ENCODE data around the gene FBXO33.

FBXO33 gene

GRCh38 chr14:39398382-39398781 lies 33.9 kb downstream of the FBXO33 start:
- Histone ChIP-seq H3K27ac (ENCODE audit: low read depth, low read length) (no peak overlapping the region), H3K27me3 (ENCODE audit: low read length) (no peaks in the 10 kb centered on the region)

GRCh38 chr14:39396448-39396847 lies 35.8 kb downstream of the FBXO33 start:
- H2AFZ ChIP-seq (ENCODE audit: low read depth, low read length, severe bottlenecking), result no peak overlapping the region

More at GRCh38 chr14:39398382-39398781, 33.9 kb downstream of the FBXO33 start:
- no peak overlapping the region for H3K9ac ChIP-seq (ENCODE audit: low read length)
- no peaks in the 10 kb centered on the region for H4K20me1 ChIP-seq (ENCODE audit: low read depth, low read length)
- peaks cover 10% of the 10 kb centered on the region; the same call in 1 of the 2 replicates for H3K36me3 ChIP-seq (ENCODE audit: low read length)
- no peaks in the 10 kb centered on the region for H3F3A ChIP-seq (ENCODE audit: insufficient read depth)
- H3K4me2 ChIP-seq (ENCODE audit: low read depth, low read length, poor library complexity, severe bottlenecking), result no peak overlapping the region
- H3K9me2 ChIP-seq (replicated peaks; ENCODE audit: insufficient read depth, low read length), result no peaks in the 10 kb centered on the region
- TF ChIP-seq EZH2phosphoT487 (conservative IDR thresholded peaks at IDR 0.05; ENCODE audit: low read length) (no peak), CTCF (IDR thresholded peaks at IDR 0.05; ENCODE audit: insufficient read depth, low read length, poor library complexity, severe bottlenecking) (no peak)
- no peak overlapping the region for H2AFZ ChIP-seq (ENCODE audit: low read depth, low read length, severe bottlenecking)
- no peak overlapping the region for H3K4me3 ChIP-seq (ENCODE audit: insufficient read depth, low read length, poor library complexity, severe bottlenecking)
- peaks cover 6% of the 10 kb centered on the region; the same call in 1 of the 2 replicates for H3K79me2 ChIP-seq (ENCODE audit: insufficient read depth, low read length)
- no peaks in the 10 kb centered on the region for H3K9me3 ChIP-seq (ENCODE audit: insufficient read depth, low read length)

GRCh38 chr14:39395555-39396254 lies 36.5 kb downstream of the FBXO33 start:
- no peak overlapping the region for H3K4me2 ChIP-seq (ENCODE audit: low read depth, low read length, poor library complexity, severe bottlenecking)
- H2AFZ ChIP-seq (ENCODE audit: low read depth, low read length, severe bottlenecking), result no peak overlapping the region
- no peaks in the 10 kb centered on the region for H3F3A ChIP-seq (ENCODE audit: insufficient read depth)
- H4K20me1 ChIP-seq (ENCODE audit: low read depth, low read length), result no peaks in the 10 kb centered on the region
- H3K9me3 ChIP-seq (ENCODE audit: insufficient read depth, low read length), result no peaks in the 10 kb centered on the region
- no peaks in the 10 kb centered on the region for H3K27me3 ChIP-seq (ENCODE audit: low read length)
- TF ChIP-seq CTCF (IDR thresholded peaks at IDR 0.05; ENCODE audit: insufficient read depth, low read length, poor library complexity, severe bottlenecking), result no peak
- no peak for TF ChIP-seq EZH2phosphoT487 (conservative IDR thresholded peaks at IDR 0.05; ENCODE audit: low read length)
- no peak overlapping the region for H3K4me3 ChIP-seq (ENCODE audit: insufficient read depth, low read length, poor library complexity, severe bottlenecking)
- no peaks in the 10 kb centered on the region for H3K9me2 ChIP-seq (replicated peaks; ENCODE audit: insufficient read depth, low read length)
- H3K36me3 ChIP-seq (ENCODE audit: low read length), result peaks cover 10% of the 10 kb centered on the region; the same call in 1 of the 2 replicates
- no peaks in the 10 kb centered on the region for H3K79me2 ChIP-seq (ENCODE audit: insufficient read depth, low read length)
- no peak overlapping the region for H3K9ac ChIP-seq (ENCODE audit: low read length)
- no peak overlapping the region for H3K27ac ChIP-seq (ENCODE audit: low read depth, low read length)

More at GRCh38 chr14:39396448-39396847, 35.8 kb downstream of the FBXO33 start:
- no peaks in the 10 kb centered on the region for H3K27me3 ChIP-seq (ENCODE audit: low read length)
- no peak overlapping the region for H3K4me3 ChIP-seq (ENCODE audit: insufficient read depth, low read length, poor library complexity, severe bottlenecking)
- no peaks in the 10 kb centered on the region for H3K9me2 ChIP-seq (replicated peaks; ENCODE audit: insufficient read depth, low read length)
- no peak for TF ChIP-seq EZH2phosphoT487 (conservative IDR thresholded peaks at IDR 0.05; ENCODE audit: low read length)
- H3K79me2 ChIP-seq (ENCODE audit: insufficient read depth, low read length), result no peaks in the 10 kb centered on the region
- no peaks in the 10 kb centered on the region for H3K9me3 ChIP-seq (ENCODE audit: insufficient read depth, low read length)
- H3K9ac ChIP-seq (ENCODE audit: low read length), result no peak overlapping the region
- no peak overlapping the region for H3K27ac ChIP-seq (ENCODE audit: low read depth, low read length)
- H3K36me3 ChIP-seq (ENCODE audit: low read length), result peaks cover 10% of the 10 kb centered on the region; the same call in 1 of the 2 replicates
- H3F3A ChIP-seq (ENCODE audit: insufficient read depth), result no peaks in the 10 kb centered on the region
- no peak overlapping the region for H3K4me2 ChIP-seq (ENCODE audit: low read depth, low read length, poor library complexity, severe bottlenecking)
- no peaks in the 10 kb centered on the region for H4K20me1 ChIP-seq (ENCODE audit: low read depth, low read length)

- Histone ChIP-seq H2AFZ (ENCODE audit: low read depth, low read length, severe bottlenecking) (no peak overlapping the region), H3K9me3 (ENCODE audit: insufficient read depth, low read length) (no peaks in the 10 kb centered on the region), H3K27me3 (ENCODE audit: low read length) (no peaks in the 10 kb centered on the region), H3K79me2 (ENCODE audit: insufficient read depth, low read length) (no peaks in the 10 kb centered on the region), H3K4me2 (ENCODE audit: low read depth, low read length, poor library complexity, severe bottlenecking) (no peak overlapping the region), H3K36me3 (ENCODE audit: low read length) (0 out of 2 replicates have a peak, but pooled peaks cover 4% of the 10 kb centered on the region), H3F3A (ENCODE audit: insufficient read depth) (no peaks in the 10 kb centered on the region), H3K4me3 (ENCODE audit: insufficient read depth, low read length, poor library complexity, severe bottlenecking) (no peak overlapping the region), H3K9ac (ENCODE audit: low read length) (no peak overlapping the region), H4K20me1 (ENCODE audit: low read depth, low read length) (no peaks in the 10 kb centered on the region), H3K9me2 (replicated peaks; ENCODE audit: insufficient read depth, low read length) (no peaks in the 10 kb centered on the region), H3K27ac (ENCODE audit: low read depth, low read length) (no peak overlapping the region)
- TF ChIP-seq EZH2phosphoT487 (conservative IDR thresholded peaks at IDR 0.05; ENCODE audit: low read length), result no peak
- no peak for TF ChIP-seq CTCF (IDR thresholded peaks at IDR 0.05; ENCODE audit: insufficient read depth, low read length, poor library complexity, severe bottlenecking)
Observed at GRCh38 chr14:39393289-39393688, 38.9 kb downstream of the FBXO33 start.
